Peyer's patch (tissue), 4 donors: ENCODE results near the gene MAEA.

Experiments
- CTCF ChIP-seq, 6 experiments: fragments of 450-650 bp in 4 of 6; fragments of 200-600 bp in 2 of 6; sonication (generic) in 1 of 6; IDR thresholded peaks; one replicate each; pipeline ENCODE4 v1.5.1; 2017 to 2019; ENCODE audit warnings: antibody characterized with exemption in 6 of 6, mild to moderate bottlenecking in 3 of 6, moderate library complexity in 1 of 6
- POLR2A ChIP-seq, 2 donors: fragments of 450-650 bp; IDR thresholded peaks; one replicate each; pipeline ENCODE4 v1.5.1; 2017; ENCODE audit warnings: antibody characterized with exemption in 2 of 2, mild to moderate bottlenecking in 2 of 2, moderate library complexity in 2 of 2

GRCh38 chr4:1366371-1367229 is 76.9 kb downstream of the MAEA start:
- TF ChIP-seq CTCF (IDR thresholded peaks at IDR 0.05) = no peak
- TF ChIP-seq POLR2A (IDR thresholded peaks at IDR 0.05) = no peak
